Measurements from ENCODE around the gene FGF12. TPM values are rescaled to one million over a fixed set of nuclear protein-coding genes. Genes with fewer than 3 reads are reported as not detected.

FGF12 gene
- total RNA-seq, 4 donors from 2014 or later: 0.46 to 1.2 (median 0.72) TPM

DNA sequence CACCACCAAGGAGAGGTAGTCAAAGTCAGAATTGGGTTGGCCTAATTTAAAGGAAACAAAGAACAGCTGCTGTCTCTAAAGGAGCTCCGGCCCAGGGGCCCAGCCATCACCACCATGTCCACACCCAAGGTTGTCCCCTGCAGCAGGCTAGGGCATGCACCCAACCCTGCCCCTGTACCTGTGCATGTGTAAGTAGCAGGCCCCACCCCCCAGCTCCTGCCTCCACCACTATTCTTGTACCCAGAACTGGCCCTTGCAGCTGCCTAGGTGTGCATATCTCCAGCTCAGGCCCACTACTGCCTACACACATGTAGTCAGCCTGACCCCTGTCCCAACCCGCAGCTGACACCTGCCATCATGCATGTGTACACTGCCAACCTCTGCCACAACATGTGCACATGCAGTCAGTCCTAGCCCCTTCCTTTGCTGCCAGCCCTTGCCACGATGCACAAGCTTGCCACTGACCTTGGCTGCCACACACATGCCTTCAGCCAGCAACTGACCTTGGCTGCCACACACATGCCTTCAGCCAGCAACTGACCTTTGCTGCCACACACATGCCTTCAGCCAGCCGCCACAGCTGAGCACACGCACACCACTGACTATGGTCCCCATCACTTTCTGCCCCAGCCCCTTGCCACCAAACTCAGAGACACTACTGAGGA, 39.7 kb downstream of the FGF12 start:
- in situ Hi-C loops (cut with MboI; ENCODE audit: low sequenced_read_pairs in 4 of 4): no loop called here
- TF ChIP-seq POLR2A (IDR thresholded peaks at IDR 0.05): no peak
- H3K27me3 ChIP-seq: no peaks in the 10 kb centered on the region
- H3K4me3 ChIP-seq: no peak overlapping the region
- no peaks in the 10 kb centered on the region for H3K36me3 ChIP-seq
- no peak overlapping the region for H3K27ac ChIP-seq
- H3K9me3 ChIP-seq: no peaks in the 10 kb centered on the region
- intact Hi-C loops (cut with DNase I; ENCODE audit: low total_unique reads): no loop called here
- ATAC-seq (no peak), DNase-seq (no peak)
- no peaks in the 10 kb centered on the region for H3K4me1 ChIP-seq

DNA sequence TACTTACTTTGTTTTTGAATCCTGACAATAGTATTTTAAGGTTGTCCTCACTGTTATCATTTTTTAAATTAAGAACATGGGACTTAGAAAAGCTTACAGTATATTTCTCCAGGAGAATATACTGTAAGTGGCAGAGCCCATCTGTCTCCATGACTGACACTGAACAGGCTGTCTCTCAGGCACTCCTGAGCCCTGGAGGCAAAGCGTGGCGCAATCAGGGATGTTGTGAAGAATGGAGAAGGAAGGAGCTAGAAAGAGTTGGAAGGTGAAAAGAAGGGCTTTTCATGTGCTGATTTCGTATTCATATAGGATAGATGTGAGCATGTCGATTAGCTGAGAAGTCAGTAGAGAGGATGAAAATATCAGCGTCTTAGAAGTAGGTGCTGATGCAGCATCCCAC, 41.5 kb downstream of the FGF12 start:
- Histone ChIP-seq H3K36me3 (no peaks in the 10 kb centered on the region), H3K27ac (no peak overlapping the region)

GRCh38 chr3:192684151-192684550, 43.2 kb downstream of the FGF12 start:
- DNase-seq (no peak), ATAC-seq (no peak)
- no peak overlapping the region for H3K27ac ChIP-seq
- no peaks in the 10 kb centered on the region for H3K4me1 ChIP-seq
- H3K4me3 ChIP-seq: no peak overlapping the region
- in situ Hi-C loops (cut with MboI; ENCODE audit: low sequenced_read_pairs in 4 of 4) (no loop called here), intact Hi-C loops (cut with DNase I; ENCODE audit: low total_unique reads) (no loop called here)
- H3K36me3 ChIP-seq: no peaks in the 10 kb centered on the region
- TF ChIP-seq, protein P1, sequence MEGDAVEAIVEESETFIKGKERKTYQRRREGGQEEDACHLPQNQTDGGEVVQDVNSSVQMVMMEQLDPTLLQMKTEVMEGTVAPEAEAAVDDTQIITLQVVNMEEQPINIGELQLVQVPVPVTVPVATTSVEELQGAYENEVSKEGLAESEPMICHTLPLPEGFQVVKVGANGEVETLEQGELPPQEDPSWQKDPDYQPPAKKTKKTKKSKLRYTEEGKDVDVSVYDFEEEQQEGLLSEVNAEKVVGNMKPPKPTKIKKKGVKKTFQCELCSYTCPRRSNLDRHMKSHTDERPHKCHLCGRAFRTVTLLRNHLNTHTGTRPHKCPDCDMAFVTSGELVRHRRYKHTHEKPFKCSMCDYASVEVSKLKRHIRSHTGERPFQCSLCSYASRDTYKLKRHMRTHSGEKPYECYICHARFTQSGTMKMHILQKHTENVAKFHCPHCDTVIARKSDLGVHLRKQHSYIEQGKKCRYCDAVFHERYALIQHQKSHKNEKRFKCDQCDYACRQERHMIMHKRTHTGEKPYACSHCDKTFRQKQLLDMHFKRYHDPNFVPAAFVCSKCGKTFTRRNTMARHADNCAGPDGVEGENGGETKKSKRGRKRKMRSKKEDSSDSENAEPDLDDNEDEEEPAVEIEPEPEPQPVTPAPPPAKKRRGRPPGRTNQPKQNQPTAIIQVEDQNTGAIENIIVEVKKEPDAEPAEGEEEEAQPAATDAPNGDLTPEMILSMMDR (IDR thresholded peaks at IDR 0.05 in 4 of 5, conservative IDR thresholded peaks at IDR 0.05 in 1 of 5): no peak
- TF ChIP-seq POLR2A (IDR thresholded peaks at IDR 0.05): no peak
- no peaks in the 10 kb centered on the region for H3K9me3 ChIP-seq
- no peaks in the 10 kb centered on the region for H3K27me3 ChIP-seq

More for the DNA sequence above, 41.5 kb downstream of the FGF12 start:
- DNase-seq (no peak), ATAC-seq (no peak)
- intact Hi-C loops (cut with DNase I; ENCODE audit: low total_unique reads): no loop called here
- in situ Hi-C loops (cut with MboI; ENCODE audit: low sequenced_read_pairs in 4 of 4): no loop called here
- TF ChIP-seq, protein P1 (IDR thresholded peaks at IDR 0.05 in 4 of 5, conservative IDR thresholded peaks at IDR 0.05 in 1 of 5): no peak
- TF ChIP-seq POLR2A (IDR thresholded peaks at IDR 0.05): no peak
- H3K4me1 ChIP-seq: no peaks in the 10 kb centered on the region
- H3K4me3 ChIP-seq: no peak overlapping the region
- no peaks in the 10 kb centered on the region for H3K9me3 ChIP-seq
- no peaks in the 10 kb centered on the region for H3K27me3 ChIP-seq

- H3K36me3 ChIP-seq: no peaks in the 10 kb centered on the region
- in situ Hi-C loops (cut with MboI; ENCODE audit: low sequenced_read_pairs in 4 of 4) (no loop called here), intact Hi-C loops (cut with DNase I; ENCODE audit: low total_unique reads) (no loop called here)
- ATAC-seq (no peak), DNase-seq (no peak)
- H3K27me3 ChIP-seq: no peaks in the 10 kb centered on the region
- no peaks in the 10 kb centered on the region for H3K9me3 ChIP-seq
- no peak overlapping the region for H3K4me3 ChIP-seq
- TF ChIP-seq, protein P1 (IDR thresholded peaks at IDR 0.05 in 4 of 5, conservative IDR thresholded peaks at IDR 0.05 in 1 of 5): no peak
- TF ChIP-seq POLR2A (IDR thresholded peaks at IDR 0.05): no peak
- H3K4me1 ChIP-seq: no peaks in the 10 kb centered on the region
- no peak overlapping the region for H3K27ac ChIP-seq
Observed at GRCh38 chr3:192675958-192676649, 51.2 kb downstream of the FGF12 start.

DNA sequence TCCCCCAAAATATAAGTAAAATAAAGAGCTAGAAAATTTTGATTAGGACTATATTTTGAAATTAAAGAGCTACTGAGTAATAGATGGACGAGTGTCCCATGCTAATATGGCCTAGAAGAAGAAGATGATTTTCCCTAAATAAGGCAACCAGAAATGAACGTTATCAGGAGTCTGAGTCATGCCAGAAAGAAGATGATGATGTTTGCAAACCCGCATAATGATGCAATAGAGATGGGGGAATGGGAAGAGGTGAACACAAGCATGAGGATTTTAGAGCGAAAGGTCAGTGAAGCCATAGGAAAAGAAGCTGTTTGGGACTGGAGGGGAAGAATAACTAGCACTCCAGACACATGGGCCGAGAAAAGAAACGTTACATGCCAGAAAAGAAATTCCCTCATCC, 71.7 kb downstream of the FGF12 start:
- Histone ChIP-seq H3K27me3 (no peaks in the 10 kb centered on the region), H3K9me3 (no peaks in the 10 kb centered on the region), H3K4me1 (no peaks in the 10 kb centered on the region), H3K27ac (no peak overlapping the region), H3K4me3 (no peak overlapping the region), H3K36me3 (no peaks in the 10 kb centered on the region)
- in situ Hi-C loops (cut with MboI; ENCODE audit: low sequenced_read_pairs in 4 of 4): no loop called here
- ATAC-seq (no peak), DNase-seq (no peak)
- intact Hi-C loops (cut with DNase I; ENCODE audit: low total_unique reads): no loop called here
- TF ChIP-seq POLR2A (IDR thresholded peaks at IDR 0.05): no peak
- TF ChIP-seq, protein P1 (IDR thresholded peaks at IDR 0.05 in 4 of 5, conservative IDR thresholded peaks at IDR 0.05 in 1 of 5): no peak
